GM12878 (cell line): Measurements from ENCODE around the gene EIF3D. TPM values are rescaled to one million over a fixed set of nuclear protein-coding genes. Genes with fewer than 3 reads are reported as not detected.

ENCODE experiments used
- ATAC-seq: fragments of 200-7000 bp; cut with Tn5 transposase; 3 replicates; pipeline ENCODE4 v1.9.1; 2020; ENCODE audit warnings: mild to moderate bottlenecking, moderate library complexity
- BruUV-seq: library from RNA; stranded (reverse); fragments of 400-500 nt; replicated peaks from 2 replicates; lab custom pipeline; 2021; lab: Mats Ljungman, UMichigan
- CTCF ChIA-PET: fragments of 300-600 bp; sonication (Branson Sonifier 250); formaldehyde crosslinking; extraction: SDS; loops from one replicate; lab custom pipeline; 2021; ENCODE audit warnings: inconsistent platforms; lab: Yijun Ruan, JAX
- POLR2A ChIA-PET: fragments of 350-600 bp; formaldehyde crosslinking; extraction: SDS; loops from one replicate; lab custom pipeline; 2021; ENCODE audit warnings: inconsistent platforms; lab: Charles Lee
- RAD21 ChIA-PET: fragments of 300-600 bp; sonication (Branson Sonifier 250); formaldehyde crosslinking; loops from one replicate; lab custom pipeline; 2023; ENCODE audit warnings: antibody characterized with exemption; ENCODE audit not compliant: unreplicated experiment; lab: Charles Lee
- SMC1A ChIA-PET: fragments of 300-600 bp; sonication (Branson Sonifier 250); formaldehyde crosslinking; loops from one replicate; lab custom pipeline; 2023; ENCODE audit not compliant: unreplicated experiment, uncharacterized antibody; lab: Charles Lee
- DNase-seq: peaks from one replicate; pipeline ENCODE4 v3.0.0-alpha.2; 2011; ENCODE audit warnings: low read depth, low spot score
- FAIRE-seq: peaks from 3 replicates; lab custom pipeline; 2011; peaks lifted over from hg19 to GRCh38; lab: Jason Lieb, UNC
- H2AFZ ChIP-seq: 2 replicates; pipeline ENCODE4 v1.6.0; 2011; ENCODE audit warnings: low read depth, low read length, control low read depth; ENCODE audit not compliant: control insufficient read depth
- H3K27ac ChIP-seq: 2 replicates; pipeline ENCODE4 v1.5.1; 2011; ENCODE audit warnings: control low read depth; ENCODE audit not compliant: control insufficient read depth, insufficient read depth
- H3K27me3 ChIP-seq, 2 experiments: replicated peaks in 1 of 2; 2 replicates each; pipeline versions ENCODE4 v1.6.0 to v1.6.1; 2011; ENCODE audit warnings: low read length in 1 of 2; ENCODE audit not compliant: control insufficient read depth in 2 of 2, insufficient read depth in 2 of 2
- H3K36me3 ChIP-seq, 2 experiments: 2 replicates each; pipeline ENCODE4 v1.5.1; 2011; ENCODE audit warnings: low read length in 1 of 2; ENCODE audit not compliant: control insufficient read depth in 2 of 2, insufficient read depth in 2 of 2
- H3K4me1 ChIP-seq: 2 replicates; pipeline ENCODE4 v1.6.1; 2011; ENCODE audit warnings: mild to moderate bottlenecking, low read length, moderate library complexity, mixed read lengths; ENCODE audit not compliant: control insufficient read depth, insufficient read depth
- H3K4me2 ChIP-seq: 2 replicates; pipeline ENCODE4 v1.6.0; 2011; ENCODE audit warnings: control low read depth; ENCODE audit not compliant: control insufficient read depth, insufficient read depth
- H3K4me3 ChIP-seq: fragments of 200-600 bp; sonication (generic); 2 replicates; pipeline ENCODE4 v1.5.1; 2016
- H3K79me2 ChIP-seq: 2 replicates; pipeline ENCODE4 v1.6.0; 2011; ENCODE audit warnings: low read length; ENCODE audit not compliant: control insufficient read depth, insufficient read depth
- H3K9ac ChIP-seq: 2 replicates; pipeline ENCODE4 v1.8.0; 2011; ENCODE audit warnings: low read length, control low read depth, mixed read lengths; ENCODE audit not compliant: control insufficient read depth, insufficient read depth
- H3K9me3 ChIP-seq: replicated peaks from 3 replicates; pipeline ENCODE4 v1.5.1; 2011; ENCODE audit warnings: mild to moderate bottlenecking, low read length; ENCODE audit not compliant: control insufficient read depth, insufficient read depth
- H4K20me1 ChIP-seq: 2 replicates; pipeline ENCODE4 v1.6.0; 2011; ENCODE audit not compliant: control insufficient read depth, insufficient read depth
- GABPA ChIP-seq: IDR thresholded peaks from 2 replicates; pipeline ENCODE4 v1.6.1; 2014; ENCODE audit warnings: antibody characterized with exemption, low read depth, mild to moderate bottlenecking, inconsistent platforms
- LARP7 ChIP-seq: fragments of 450-650 bp; IDR thresholded peaks from 2 replicates; pipeline ENCODE4 v1.6.1; 2017; ENCODE audit warnings: mild to moderate bottlenecking
- NFXL1 ChIP-seq: fragments of 450-650 bp; IDR thresholded peaks from 2 replicates; pipeline ENCODE4 v1.6.1; 2017; ENCODE audit warnings: antibody characterized with exemption, mild to moderate bottlenecking, borderline replicate concordance
- PAX5 ChIP-seq: IDR thresholded peaks from 2 replicates; pipeline ENCODE4 v1.6.1; 2011; ENCODE audit warnings: low read depth, low read length, borderline replicate concordance
- RAD51 ChIP-seq: fragments of 450-650 bp; IDR thresholded peaks from 2 replicates; pipeline ENCODE4 v1.6.1; 2016; ENCODE audit warnings: moderate library complexity, mild to moderate bottlenecking, inconsistent platforms
- RCOR1 ChIP-seq: conservative IDR thresholded peaks from 2 replicates; pipeline ENCODE4 v1.6.1; 2012; ENCODE audit warnings: low read depth, low read length, improper control_type of control experiment
- RELA ChIP-seq: fragments of 450-650 bp; IDR thresholded peaks from 2 replicates; pipeline ENCODE4 v1.8.0; 2014; ENCODE audit warnings: borderline replicate concordance; ENCODE audit not compliant: partially characterized antibody
- SIX5 ChIP-seq: IDR thresholded peaks from 2 replicates; pipeline ENCODE4 v1.6.1; 2011; ENCODE audit warnings: mild to moderate bottlenecking, low read depth, low read length, moderate library complexity; ENCODE audit not compliant: severe bottlenecking
- SMC3 ChIP-seq: IDR thresholded peaks from 2 replicates; pipeline ENCODE4 v1.6.1; 2011; ENCODE audit warnings: low read length, improper control_type of control experiment, borderline replicate concordance
- WRNIP1 ChIP-seq: IDR thresholded peaks from 2 replicates; pipeline ENCODE4 v1.6.1; 2011; ENCODE audit warnings: low read depth, low read length, improper control_type of control experiment, borderline replicate concordance
- WGBS: methylation state at CpG from one replicate; pipeline ENCODE4 v1.1.6; 2016; ENCODE audit warnings: low lambda C conversion rate; ENCODE audit not compliant: insufficient replicate concordance, insufficient coverage; ENCODE audit errors: missing lambda C conversion rate; 5-methylcytosine and 5-hydroxymethylcytosine counted together
- in situ Hi-C: fragments of 300-500 bp; cut with MboI; formaldehyde crosslinking; loops from 9 replicates; pipeline ENCODE4 v1.14.3; 2018; ENCODE audit warnings: mixed read lengths
- intact Hi-C: fragments of 100-400 bp; cut with micrococcal nuclease; formaldehyde crosslinking; loops from one replicate; pipeline ENCODE4 v1.14.2; 2022; ENCODE audit not compliant: unreplicated experiment
- polyA plus RNA-seq, 11 experiments: library from polyadenylated mRNA; depleted of rRNA in 4 of 11; unstranded in 6 of 11; stranded (reverse) in 5 of 11; fragments of >200 nt; fragmentation: Nextera tagmentation in 4 of 11; fragmentation: Illumina TruSeq in 1 of 11; extraction: Ambion mirVana in 4 of 11; extraction: Trizol in 1 of 11; gene quantifications; 1 replicate in 1 of 11; 2 replicates in 10 of 11; pipeline versions ENCODE4 v1.2.1 to v1.2.3, GENCODE V29; 2011 to 2016; ENCODE audit warnings: inconsistent platforms in 2 of 11, missing spikeins in 2 of 11, low read depth in 1 of 11
- total RNA-seq, 4 experiments: library from RNA; depleted of rRNA in 3 of 4; stranded (reverse); fragments of >200 nt in 3 of 4; fragmentation: Illumina TruSeq in 1 of 4; extraction: Trizol in 1 of 4; gene quantifications; 2 replicates each; pipeline versions ENCODE4 v1.2.1 to v1.2.3, GENCODE V29; 2013 to 2021
- TF ChIP-seq, protein P1 (sequence below): IDR thresholded peaks from 2 replicates; pipeline ENCODE4 v1.6.1; 2011; ENCODE audit warnings: borderline replicate concordance, low read depth, mild to moderate bottlenecking, moderate library complexity, mixed read lengths, low read length; ENCODE audit not compliant: insufficient read depth; ENCODE audit errors: extremely low read length
- TF ChIP-seq, protein P2 (sequence below): IDR thresholded peaks from 2 replicates; pipeline ENCODE4 v1.6.1; 2011; ENCODE audit warnings: low read depth, low read length, improper control_type of control experiment, borderline replicate concordance
- TF ChIP-seq, protein P3 (sequence below): IDR thresholded peaks from 2 replicates; pipeline ENCODE4 v1.6.1; 2011; ENCODE audit warnings: mild to moderate bottlenecking, low read depth, low read length, moderate library complexity; ENCODE audit not compliant: insufficient replicate concordance
- TF ChIP-seq, protein P4 (sequence below): fragments of 450-650 bp; IDR thresholded peaks from 2 replicates; pipeline ENCODE4 v1.6.1; 2017; ENCODE audit warnings: mild to moderate bottlenecking

Gene EIF3D
- total and polyA plus RNA-seq, 10 of the 15 experiments (the other 5 are each of a cell fraction or from before 2014, with no cell fraction given): 240 to 558 (median 420) TPM

DNA sequence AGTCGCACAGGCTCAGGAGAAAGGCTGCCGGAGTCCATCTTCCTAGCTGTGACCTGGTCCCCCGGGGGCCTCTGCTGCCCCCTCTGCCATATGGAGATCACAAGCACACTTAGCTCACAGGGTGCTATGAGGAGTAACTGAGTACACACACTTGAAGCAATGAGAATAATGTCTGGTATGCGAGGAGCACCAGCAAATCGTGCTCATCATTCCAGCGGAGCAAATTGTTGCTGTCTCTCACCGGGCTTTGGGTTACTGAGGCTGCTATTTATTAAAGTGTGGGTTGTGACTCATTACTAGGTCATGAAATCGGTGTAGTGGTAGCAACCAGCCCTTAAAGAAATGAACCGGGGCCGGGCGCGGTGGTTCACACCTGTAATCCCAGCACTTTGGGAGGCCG lies 48.1 kb upstream of the EIF3D start:
- no TSS peak for BruUV-seq
- SMC1A ChIA-PET: no interaction called here
- H3K4me1 ChIP-seq: no peaks in the 10 kb centered on the region
- H3K4me3 ChIP-seq: no peak overlapping the region
- H3K36me3 ChIP-seq: no peaks in the 10 kb centered on the region
- ATAC-seq (no peak), FAIRE-seq (no peak), DNase-seq (no peak)
- H3K27ac ChIP-seq: no peak overlapping the region
- intact Hi-C loops: no loop called here
- in situ Hi-C loops: no loop called here
- CTCF ChIA-PET: no interaction called here
- H3K4me2 ChIP-seq: no peak overlapping the region
- RAD21 ChIA-PET: no interaction called here
- POLR2A ChIA-PET: no interaction called here
- no peak overlapping the region for H3K9ac ChIP-seq
- no peaks in the 10 kb centered on the region for H4K20me1 ChIP-seq
- TF ChIP-seq, protein P1, sequence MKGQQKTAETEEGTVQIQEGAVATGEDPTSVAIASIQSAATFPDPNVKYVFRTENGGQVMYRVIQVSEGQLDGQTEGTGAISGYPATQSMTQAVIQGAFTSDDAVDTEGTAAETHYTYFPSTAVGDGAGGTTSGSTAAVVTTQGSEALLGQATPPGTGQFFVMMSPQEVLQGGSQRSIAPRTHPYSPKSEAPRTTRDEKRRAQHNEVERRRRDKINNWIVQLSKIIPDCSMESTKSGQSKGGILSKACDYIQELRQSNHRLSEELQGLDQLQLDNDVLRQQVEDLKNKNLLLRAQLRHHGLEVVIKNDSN: no peak
- TF ChIP-seq, protein P2, sequence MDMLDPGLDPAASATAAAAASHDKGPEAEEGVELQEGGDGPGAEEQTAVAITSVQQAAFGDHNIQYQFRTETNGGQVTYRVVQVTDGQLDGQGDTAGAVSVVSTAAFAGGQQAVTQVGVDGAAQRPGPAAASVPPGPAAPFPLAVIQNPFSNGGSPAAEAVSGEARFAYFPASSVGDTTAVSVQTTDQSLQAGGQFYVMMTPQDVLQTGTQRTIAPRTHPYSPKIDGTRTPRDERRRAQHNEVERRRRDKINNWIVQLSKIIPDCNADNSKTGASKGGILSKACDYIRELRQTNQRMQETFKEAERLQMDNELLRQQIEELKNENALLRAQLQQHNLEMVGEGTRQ: no peak
- TF ChIP-seq, protein P3, sequence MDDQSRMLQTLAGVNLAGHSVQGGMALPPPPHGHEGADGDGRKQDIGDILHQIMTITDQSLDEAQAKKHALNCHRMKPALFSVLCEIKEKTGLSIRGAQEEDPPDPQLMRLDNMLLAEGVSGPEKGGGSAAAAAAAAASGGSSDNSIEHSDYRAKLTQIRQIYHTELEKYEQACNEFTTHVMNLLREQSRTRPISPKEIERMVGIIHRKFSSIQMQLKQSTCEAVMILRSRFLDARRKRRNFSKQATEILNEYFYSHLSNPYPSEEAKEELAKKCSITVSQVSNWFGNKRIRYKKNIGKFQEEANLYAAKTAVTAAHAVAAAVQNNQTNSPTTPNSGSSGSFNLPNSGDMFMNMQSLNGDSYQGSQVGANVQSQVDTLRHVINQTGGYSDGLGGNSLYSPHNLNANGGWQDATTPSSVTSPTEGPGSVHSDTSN: no peak
- TF ChIP-seq NFXL1 (no peak), RCOR1 (no peak), RAD51 (no peak), SIX5 (no peak), SMC3 (no peak), GABPA (no peak), PAX5 (no peak), RELA (no peak), WRNIP1 (no peak), LARP7 (no peak)
- TF ChIP-seq, protein P4, sequence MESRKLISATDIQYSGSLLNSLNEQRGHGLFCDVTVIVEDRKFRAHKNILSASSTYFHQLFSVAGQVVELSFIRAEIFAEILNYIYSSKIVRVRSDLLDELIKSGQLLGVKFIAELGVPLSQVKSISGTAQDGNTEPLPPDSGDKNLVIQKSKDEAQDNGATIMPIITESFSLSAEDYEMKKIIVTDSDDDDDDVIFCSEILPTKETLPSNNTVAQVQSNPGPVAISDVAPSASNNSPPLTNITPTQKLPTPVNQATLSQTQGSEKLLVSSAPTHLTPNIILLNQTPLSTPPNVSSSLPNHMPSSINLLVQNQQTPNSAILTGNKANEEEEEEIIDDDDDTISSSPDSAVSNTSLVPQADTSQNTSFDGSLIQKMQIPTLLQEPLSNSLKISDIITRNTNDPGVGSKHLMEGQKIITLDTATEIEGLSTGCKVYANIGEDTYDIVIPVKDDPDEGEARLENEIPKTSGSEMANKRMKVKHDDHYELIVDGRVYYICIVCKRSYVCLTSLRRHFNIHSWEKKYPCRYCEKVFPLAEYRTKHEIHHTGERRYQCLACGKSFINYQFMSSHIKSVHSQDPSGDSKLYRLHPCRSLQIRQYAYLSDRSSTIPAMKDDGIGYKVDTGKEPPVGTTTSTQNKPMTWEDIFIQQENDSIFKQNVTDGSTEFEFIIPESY: no peak
- no peak overlapping the region for H2AFZ ChIP-seq
- H3K9me3 ChIP-seq: no peaks in the 10 kb centered on the region
- peaks cover 0 to 4% of the 10 kb centered on the region in 2 experiments; a peak in 1 of 4 replicates for H3K27me3 ChIP-seq
- H3K79me2 ChIP-seq: no peaks in the 10 kb centered on the region
- WGBS: 34% methylated on average over 13 of the region's 13 CpGs
